ENCODE data around the gene ZNF385B.

Gene ZNF385B

DNA sequence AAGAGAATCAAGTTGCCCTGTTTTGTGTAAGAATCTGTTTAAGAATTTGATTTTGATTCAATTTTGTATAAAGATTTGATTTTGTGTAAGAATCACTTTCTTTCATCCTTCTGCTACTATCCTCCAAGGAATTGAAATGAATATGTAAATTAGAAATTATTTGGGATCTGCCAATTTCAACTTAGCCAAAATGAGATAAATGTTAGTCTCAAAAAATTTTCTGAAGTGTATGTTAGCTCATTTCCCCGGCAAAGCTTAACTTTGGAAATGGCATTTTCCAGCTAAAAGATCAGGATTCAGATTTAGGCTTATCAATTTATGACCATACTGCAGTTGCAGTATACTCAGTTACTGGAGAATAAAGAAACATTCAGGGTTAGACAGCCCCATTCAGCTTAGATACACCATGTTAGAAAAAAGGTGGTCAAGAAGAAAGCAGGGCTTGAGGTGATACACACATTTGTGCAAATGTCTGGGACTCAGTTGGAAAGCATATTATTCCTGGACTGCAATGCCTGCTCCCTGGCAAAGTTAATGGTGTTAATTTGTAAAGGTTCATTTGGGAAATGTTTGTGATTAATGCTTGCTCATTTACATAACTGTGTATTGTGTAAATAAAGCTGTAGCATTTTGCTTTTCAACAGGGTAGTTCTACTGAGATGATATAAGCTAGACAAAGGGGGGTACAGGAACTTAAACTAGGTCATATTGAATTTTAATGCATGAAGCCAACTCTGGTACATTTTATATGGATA is 349.0 kb downstream of the ZNF385B start:
- Histone ChIP-seq H4K20me1 (ENCODE audit: insufficient read depth, low read length) (no peaks in the 10 kb centered on the region), H3K27ac (ENCODE audit: low read length) (no peak overlapping the region), H3K4me1 (ENCODE audit: insufficient read depth, low read length) (no peaks in the 10 kb centered on the region), H3K4me2 (ENCODE audit: insufficient read depth, low read length) (no peak overlapping the region), H3K9ac (ENCODE audit: low read depth, low read length) (no peak overlapping the region), H3K9me3 (ENCODE audit: insufficient read depth, low read length, severe bottlenecking) (no peaks in the 10 kb centered on the region), H3K27me3 (ENCODE audit: insufficient read depth, low read length, poor library complexity) (peaks cover 3% of the 10 kb centered on the region), H3K79me2 (ENCODE audit: insufficient read depth, low read length) (no peaks in the 10 kb centered on the region), H3K4me3 (ENCODE audit: low read depth in 1 of 2, low read length in 2 of 2) (no peak overlapping the region), H2AFZ (ENCODE audit: low read depth, low read length) (no peak overlapping the region), H3K36me3 (ENCODE audit: insufficient read depth, low read length) (no peaks in the 10 kb centered on the region)
- DNase-seq (no peak), ATAC-seq (ENCODE audit: insufficient read depth, low read depth) (no peak)
- TF ChIP-seq EZH2 (IDR thresholded peaks at IDR 0.05; ENCODE audit: borderline replicate concordance, low read depth, low read length, severe bottlenecking): no peak
- no peak for TF ChIP-seq CTCF (IDR thresholded peaks at IDR 0.05; ENCODE audit: borderline replicate concordance, extremely low read depth, low read length, poor library complexity, severe bottlenecking)

DNA sequence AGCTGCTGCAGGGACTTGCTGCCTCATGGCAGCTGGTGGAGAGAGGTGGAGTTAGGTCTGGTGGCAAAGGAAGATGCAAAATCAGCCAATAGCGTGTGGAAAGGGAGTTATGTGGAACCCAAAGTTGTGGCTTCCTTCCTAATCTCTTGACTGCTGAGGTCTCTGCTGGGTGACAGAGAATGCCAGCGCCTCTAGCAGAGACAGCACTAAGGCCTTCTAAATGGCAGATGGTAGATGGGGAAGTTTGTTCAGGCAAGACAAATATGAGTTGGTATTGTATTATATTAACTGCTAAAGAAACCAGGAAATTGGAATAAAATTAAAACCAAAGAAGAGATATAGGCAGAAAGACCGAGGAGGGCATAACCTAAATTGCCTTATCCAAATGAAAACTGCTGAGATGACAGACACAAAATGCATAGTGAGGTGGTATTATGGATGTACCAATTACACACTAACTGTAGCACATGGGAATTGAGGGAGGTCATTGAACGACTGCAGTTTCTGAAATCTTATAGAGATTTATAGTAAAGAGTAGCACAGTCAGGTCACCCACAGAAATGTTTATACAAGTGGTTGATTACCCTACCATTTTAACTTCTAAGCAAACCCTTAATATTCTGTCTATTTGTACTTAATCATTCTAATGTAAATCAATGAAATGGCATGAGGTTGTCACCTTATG is 350.2 kb downstream of the ZNF385B start:
- Histone ChIP-seq H3K4me3 (ENCODE audit: low read depth in 1 of 2, low read length in 2 of 2) (no peak overlapping the region), H3K9me3 (ENCODE audit: insufficient read depth, low read length, severe bottlenecking) (no peaks in the 10 kb centered on the region), H3K4me1 (ENCODE audit: insufficient read depth, low read length) (no peaks in the 10 kb centered on the region), H3K9ac (ENCODE audit: low read depth, low read length) (no peak overlapping the region), H3K4me2 (ENCODE audit: insufficient read depth, low read length) (no peak overlapping the region), H2AFZ (ENCODE audit: low read depth, low read length) (no peak overlapping the region), H4K20me1 (ENCODE audit: insufficient read depth, low read length) (no peaks in the 10 kb centered on the region), H3K36me3 (ENCODE audit: insufficient read depth, low read length) (no peaks in the 10 kb centered on the region), H3K27ac (ENCODE audit: low read length) (no peak overlapping the region), H3K27me3 (ENCODE audit: insufficient read depth, low read length, poor library complexity) (peaks cover 3% of the 10 kb centered on the region), H3K79me2 (ENCODE audit: insufficient read depth, low read length) (no peaks in the 10 kb centered on the region)
- DNase-seq (no peak), ATAC-seq (ENCODE audit: insufficient read depth, low read depth) (no peak)
- TF ChIP-seq CTCF (IDR thresholded peaks at IDR 0.05; ENCODE audit: borderline replicate concordance, extremely low read depth, low read length, poor library complexity, severe bottlenecking): no peak
- TF ChIP-seq EZH2 (IDR thresholded peaks at IDR 0.05; ENCODE audit: borderline replicate concordance, low read depth, low read length, severe bottlenecking): no peak

- H3K9ac ChIP-seq (ENCODE audit: low read depth, low read length): no peak overlapping the region
- H3K36me3 ChIP-seq (ENCODE audit: insufficient read depth, low read length): no peaks in the 10 kb centered on the region
- TF ChIP-seq EZH2 (IDR thresholded peaks at IDR 0.05; ENCODE audit: borderline replicate concordance, low read depth, low read length, severe bottlenecking) (no peak), CTCF (IDR thresholded peaks at IDR 0.05; ENCODE audit: borderline replicate concordance, extremely low read depth, low read length, poor library complexity, severe bottlenecking) (no peak)
- H2AFZ ChIP-seq (ENCODE audit: low read depth, low read length): no peak overlapping the region
- H3K27ac ChIP-seq (ENCODE audit: low read length): no peak overlapping the region
- ATAC-seq (ENCODE audit: insufficient read depth, low read depth): no peak
- no peak overlapping the region for H3K4me2 ChIP-seq (ENCODE audit: insufficient read depth, low read length)
- H3K27me3 ChIP-seq (ENCODE audit: insufficient read depth, low read length, poor library complexity): no peaks in the 10 kb centered on the region
- no peak for DNase-seq
- no peaks in the 10 kb centered on the region for H3K9me3 ChIP-seq (ENCODE audit: insufficient read depth, low read length, severe bottlenecking)
- H3K4me3 ChIP-seq (ENCODE audit: low read depth in 1 of 2, low read length in 2 of 2): no peak overlapping the region
- H3K79me2 ChIP-seq (ENCODE audit: insufficient read depth, low read length): no peaks in the 10 kb centered on the region
- no peaks in the 10 kb centered on the region for H4K20me1 ChIP-seq (ENCODE audit: insufficient read depth, low read length)
- H3K4me1 ChIP-seq (ENCODE audit: insufficient read depth, low read length): no peaks in the 10 kb centered on the region
These were observed 366.1 kb downstream of the ZNF385B start for GRCh38 chr2:179495315-179495714.

All from DND-41 (cell line).